ENCODE data around the gene IFIT1.
"Not testable (repeated sequence)": the region's sequence is repeated elsewhere in the genome, so short reads cannot be mapped to it uniquely, and the experiment has no call there.

IFIT1 gene

GRCh38 chr10:89404104-89405047 is 12.0 kb downstream of the IFIT1 start:
- DNase-seq = no peak

GRCh38 chr10:89406178-89406577 is 13.8 kb downstream of the IFIT1 start:
- not testable (repeated sequence) for DNase-seq

- DNase-seq = not testable (repeated sequence)
Observed at GRCh38 chr10:89407792-89408191, 15.4 kb downstream of the IFIT1 start.

GRCh38 chr10:89409282-89409681 is 16.9 kb downstream of the IFIT1 start:
- DNase-seq = not testable (repeated sequence)

GRCh38 chr10:89410551-89410950 is 18.1 kb downstream of the IFIT1 start:
- DNase-seq = not testable (repeated sequence)

- DNase-seq = not testable (repeated sequence)
Observed at GRCh38 chr10:89411135-89411534, 18.7 kb downstream of the IFIT1 start.

- peak; percentile 49 to 63 for DNase-seq
Observed at GRCh38 chr10:89412276-89412675, 19.9 kb downstream of the IFIT1 start.

- no peak for DNase-seq
Observed at GRCh38 chr10:89413398-89413912, 21.0 kb downstream of the IFIT1 start.

- peak; percentile 68 to 79 for DNase-seq
Observed at GRCh38 chr10:89414146-89414878, 21.9 kb downstream of the IFIT1 start, which contains the start of gene IFIT5. IFIT5 (plus strand) TSS chr10:89414568; CDS start chr10:89414799, 231 bp downstream.

- DNase-seq = peak; percentile 32 to 54
Observed at GRCh38 chr10:89414879-89415821, 22.7 kb downstream of the IFIT1 start.

- DNase-seq = no peak
Observed at GRCh38 chr10:89416465-89416864, 24.0 kb downstream of the IFIT1 start.

GRCh38 chr10:89419548-89419947 is 27.1 kb downstream of the IFIT1 start:
- DNase-seq = peak; percentile 17 to 59

- no peak for DNase-seq
Observed at GRCh38 chr10:89421018-89421476, 28.6 kb downstream of the IFIT1 start.

- no peak for DNase-seq
Observed at GRCh38 chr10:89425000-89425399, 32.6 kb downstream of the IFIT1 start.

- DNase-seq = peak in 1 of 2 donors; percentile 43
Observed at GRCh38 chr10:89426230-89426868, 33.9 kb downstream of the IFIT1 start.

- DNase-seq = no peak
Observed at GRCh38 chr10:89427629-89428028, 35.2 kb downstream of the IFIT1 start.

GRCh38 chr10:89428877-89429276 is 36.5 kb downstream of the IFIT1 start:
- DNase-seq = no peak

GRCh38 chr10:89431977-89432376 is 39.6 kb downstream of the IFIT1 start:
- no peak for DNase-seq

GRCh38 chr10:89438525-89438924 is 46.1 kb downstream of the IFIT1 start:
- no peak for DNase-seq

- no peak for DNase-seq
Observed at GRCh38 chr10:89440226-89441009, 48.0 kb downstream of the IFIT1 start.

GRCh38 chr10:89442289-89442688 is 49.9 kb downstream of the IFIT1 start:
- DNase-seq = no peak
